ENCODE data around the gene PRSS1.

DNA sequence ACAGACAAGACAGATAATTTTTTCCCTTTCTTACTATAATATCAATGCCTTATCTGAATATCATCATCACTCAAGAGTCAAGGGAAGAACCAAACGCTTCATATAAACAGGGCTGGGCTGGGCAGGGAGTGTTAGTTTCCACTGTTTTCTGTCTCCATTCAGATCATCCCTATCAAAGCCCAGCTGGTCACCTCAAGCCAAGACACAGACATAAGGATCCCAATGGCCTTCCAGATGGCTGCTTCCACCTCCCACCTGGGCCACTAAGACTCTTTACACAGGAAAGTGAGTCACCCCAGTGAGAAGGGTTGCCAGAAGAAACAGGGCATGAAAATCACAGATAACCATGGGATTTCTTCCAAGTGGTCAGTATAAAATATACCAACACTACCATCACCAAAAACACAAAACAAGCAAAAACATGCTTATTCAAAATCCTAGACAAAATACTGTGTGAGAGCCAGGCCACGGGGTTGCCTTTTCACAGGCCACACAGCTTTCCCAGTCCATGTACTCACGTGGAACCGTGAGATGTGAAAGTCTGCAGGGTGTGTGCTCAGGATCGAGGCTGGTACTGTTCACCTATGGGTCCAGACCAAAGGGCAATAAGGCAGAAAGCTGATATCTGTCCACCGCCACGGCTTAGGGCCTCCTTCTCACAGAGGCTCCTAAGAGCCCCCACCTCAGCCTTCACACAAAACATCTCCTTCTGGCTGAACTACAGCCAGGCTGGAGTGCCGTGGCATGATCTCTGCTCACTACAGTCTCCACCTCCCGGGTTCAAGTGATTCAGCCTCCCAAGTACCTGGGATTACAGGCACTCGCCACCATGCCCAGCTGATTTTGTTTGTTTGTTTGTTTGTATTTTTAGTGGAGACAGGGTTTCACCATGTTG lies 5.7 kb downstream of the PRSS1 start:
- TF ChIP-seq, protein P1, sequence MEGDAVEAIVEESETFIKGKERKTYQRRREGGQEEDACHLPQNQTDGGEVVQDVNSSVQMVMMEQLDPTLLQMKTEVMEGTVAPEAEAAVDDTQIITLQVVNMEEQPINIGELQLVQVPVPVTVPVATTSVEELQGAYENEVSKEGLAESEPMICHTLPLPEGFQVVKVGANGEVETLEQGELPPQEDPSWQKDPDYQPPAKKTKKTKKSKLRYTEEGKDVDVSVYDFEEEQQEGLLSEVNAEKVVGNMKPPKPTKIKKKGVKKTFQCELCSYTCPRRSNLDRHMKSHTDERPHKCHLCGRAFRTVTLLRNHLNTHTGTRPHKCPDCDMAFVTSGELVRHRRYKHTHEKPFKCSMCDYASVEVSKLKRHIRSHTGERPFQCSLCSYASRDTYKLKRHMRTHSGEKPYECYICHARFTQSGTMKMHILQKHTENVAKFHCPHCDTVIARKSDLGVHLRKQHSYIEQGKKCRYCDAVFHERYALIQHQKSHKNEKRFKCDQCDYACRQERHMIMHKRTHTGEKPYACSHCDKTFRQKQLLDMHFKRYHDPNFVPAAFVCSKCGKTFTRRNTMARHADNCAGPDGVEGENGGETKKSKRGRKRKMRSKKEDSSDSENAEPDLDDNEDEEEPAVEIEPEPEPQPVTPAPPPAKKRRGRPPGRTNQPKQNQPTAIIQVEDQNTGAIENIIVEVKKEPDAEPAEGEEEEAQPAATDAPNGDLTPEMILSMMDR (conservative IDR thresholded peaks at IDR 0.05 in 1 of 2, IDR thresholded peaks at IDR 0.05 in 1 of 2; ENCODE audit: extremely low read depth in 1 of 2, insufficient read depth in 1 of 2, low read depth in 1 of 2, low read length in 2 of 2) = no peak
- no peak for TF ChIP-seq EZH2 (IDR thresholded peaks at IDR 0.05; ENCODE audit: borderline replicate concordance, low read length)

Measured in mammary epithelial cell (primary cell).